Activated CD8-positive, alpha-beta T cell treated with anti-CD3 and anti-CD28 coated beads for 36 hours (primary cell): ENCODE data around the gene BMP15. TPM values are rescaled to one million over a fixed set of nuclear protein-coding genes. Genes with fewer than 3 reads are reported as not detected.

ENCODE experiments used
- ATAC-seq: fragments of 200-7000 bp; cut with Tn5 transposase; one replicate; pipeline ENCODE4 v1.10.0; 2021; ENCODE audit warnings: mild to moderate bottlenecking, moderate library complexity
- CTCF ChIA-PET: fragments of 350-600 bp; sonication (Branson Sonifier 250); formaldehyde crosslinking; loops from one replicate; lab custom pipeline; 2021; ENCODE audit warnings: antibody characterized with exemption; lab: Charles Lee
- POLR2A ChIA-PET: fragments of 350-600 bp; sonication (Branson Sonifier 250); formaldehyde crosslinking; loops from one replicate; lab custom pipeline; 2021; ENCODE audit warnings: antibody characterized with exemption; lab: Charles Lee
- DNase-seq: peaks from one replicate; pipeline ENCODE4 v3.0.0-alpha.2; 2020
- H3K27ac Mint-ChIP-seq: one replicate; pipeline ENCODE4 v1.8.0; 2021; ENCODE audit warnings: mild to moderate bottlenecking, mixed read lengths
- H3K27me3 Mint-ChIP-seq: one replicate; pipeline ENCODE4 v1.8.0; 2021; ENCODE audit warnings: mixed read lengths
- H3K36me3 Mint-ChIP-seq: one replicate; pipeline ENCODE4 v1.8.0; 2021; ENCODE audit warnings: low read depth, mixed read lengths
- H3K4me1 Mint-ChIP-seq: one replicate; pipeline ENCODE4 v1.8.0; 2021; ENCODE audit warnings: low read depth, mixed read lengths
- H3K4me3 Mint-ChIP-seq: one replicate; pipeline ENCODE4 v1.8.0; 2021; ENCODE audit warnings: mild to moderate bottlenecking, moderate library complexity, mixed read lengths
- H3K9me3 Mint-ChIP-seq: one replicate; pipeline ENCODE4 v1.8.0; 2021; ENCODE audit warnings: mixed read lengths
- CTCF ChIP-seq: fragments of 200-600 bp; IDR thresholded peaks from one replicate; pipeline ENCODE4 v1.8.0; 2022; ENCODE audit warnings: antibody characterized with exemption, mild to moderate bottlenecking
- intact Hi-C: fragments of 100-400 bp; cut with micrococcal nuclease; formaldehyde crosslinking; loops from one replicate; pipeline ENCODE4 v1.10.0; 2022
- total RNA-seq, 2 experiments: library from RNA; stranded (reverse); gene quantifications; one replicate each; pipeline ENCODE4 v1.2.3, GENCODE V29; 2021

The BMP15 gene
- total RNA-seq, 2 experiments from 2014 or later: not detected

GRCh38 chrX:50927127-50927526 is 16.6 kb downstream of the BMP15 start:
- H3K36me3 Mint-ChIP-seq: no peaks in the 10 kb centered on the region
- intact Hi-C loops: no loop called here
- no peak for ATAC-seq

GRCh38 chrX:50941638-50942037 is 31.1 kb downstream of the BMP15 start:
- ChIA-PET CTCF (interaction anchor here (1.1 to 1.2 kb wide), 2 partner anchors 47 to 194 kb away, joined by 3 read pairs; no protein-coding TSS in a partner anchor), POLR2A (no interaction called here)
- no peaks in the 10 kb centered on the region for H3K4me1 Mint-ChIP-seq
- ATAC-seq (no peak), DNase-seq (peak; percentile 11)
- no peak overlapping the region for H3K27ac Mint-ChIP-seq
- no peaks in the 10 kb centered on the region for H3K9me3 Mint-ChIP-seq
- no peak for TF ChIP-seq CTCF
- no peaks in the 10 kb centered on the region for H3K27me3 Mint-ChIP-seq
- intact Hi-C loops: no loop called here
- no peak overlapping the region for H3K4me3 Mint-ChIP-seq
- H3K36me3 Mint-ChIP-seq: no peaks in the 10 kb centered on the region

More at GRCh38 chrX:50927127-50927526, 16.6 kb downstream of the BMP15 start:
- no peak for DNase-seq
- no peaks in the 10 kb centered on the region for H3K27me3 Mint-ChIP-seq
- H3K4me3 Mint-ChIP-seq: no peak overlapping the region
- no peak overlapping the region for H3K27ac Mint-ChIP-seq
- H3K4me1 Mint-ChIP-seq: no peaks in the 10 kb centered on the region
- no peak for TF ChIP-seq CTCF
- ChIA-PET CTCF (no interaction called here), POLR2A (no interaction called here)
- H3K9me3 Mint-ChIP-seq: no peaks in the 10 kb centered on the region

- POLR2A ChIA-PET: no interaction called here
- H3K27ac Mint-ChIP-seq: no peak overlapping the region
- no peaks in the 10 kb centered on the region for H3K4me1 Mint-ChIP-seq
- intact Hi-C loops: no loop called here
- DNase-seq: no peak
- no peaks in the 10 kb centered on the region for H3K27me3 Mint-ChIP-seq
- CTCF ChIA-PET: interaction anchor here (1.1 to 1.2 kb wide), 2 partner anchors 46 to 195 kb away, joined by 3 read pairs; no protein-coding TSS in a partner anchor
- H3K9me3 Mint-ChIP-seq: no peaks in the 10 kb centered on the region
- no peak for TF ChIP-seq CTCF
- ATAC-seq: no peak
- H3K4me3 Mint-ChIP-seq: no peak overlapping the region
- H3K36me3 Mint-ChIP-seq: no peaks in the 10 kb centered on the region
Observed at GRCh38 chrX:50942471-50942870, 31.9 kb downstream of the BMP15 start.

GRCh38 chrX:50952406-50952805 is 41.9 kb downstream of the BMP15 start:
- Mint-ChIP-seq H3K4me1 (no peaks in the 10 kb centered on the region), H3K9me3 (peaks cover 2% of the 10 kb centered on the region), H3K27ac (no peak overlapping the region), H3K4me3 (no peak overlapping the region), H3K36me3 (no peaks in the 10 kb centered on the region), H3K27me3 (no peaks in the 10 kb centered on the region)
- TF ChIP-seq CTCF: no peak
- ChIA-PET CTCF (no interaction called here), POLR2A (no interaction called here)
- intact Hi-C loops: no loop called here
- ATAC-seq (no peak), DNase-seq (no peak)

GRCh38 chrX:50953832-50954231 is 43.3 kb downstream of the BMP15 start:
- Mint-ChIP-seq H3K36me3 (no peaks in the 10 kb centered on the region), H3K27me3 (no peaks in the 10 kb centered on the region), H3K9me3 (peaks cover 2% of the 10 kb centered on the region), H3K4me3 (no peak overlapping the region), H3K4me1 (no peaks in the 10 kb centered on the region), H3K27ac (no peak overlapping the region)
- ChIA-PET CTCF (no interaction called here), POLR2A (no interaction called here)
- no peak for ATAC-seq
- TF ChIP-seq CTCF: no peak
- intact Hi-C loops: no loop called here
- DNase-seq: no peak
